OCI-LY7 (cell line): ENCODE measurements around the gene MAP2K7. TPM values are rescaled to one million over a fixed set of nuclear protein-coding genes. Genes with fewer than 3 reads are reported as not detected.

Experiments used
- BruUV-seq: library from RNA; stranded (reverse); fragments of 400-500 nt; replicated peaks from 2 replicates; lab custom pipeline; 2021; lab: Mats Ljungman, UMichigan
- CTCF ChIA-PET: fragments of 300-600 bp; sonication (Branson Sonifier 250); formaldehyde crosslinking; loops from one replicate; lab custom pipeline; 2022; ENCODE audit warnings: antibody characterized with exemption; ENCODE audit not compliant: unreplicated experiment; lab: Charles Lee
- POLR2A ChIA-PET: fragments of 300-600 bp; sonication (Branson Sonifier 250); formaldehyde crosslinking; loops from one replicate; lab custom pipeline; 2022; ENCODE audit warnings: antibody characterized with exemption; lab: Charles Lee
- DNase-seq: peaks from one replicate; pipeline ENCODE4 v3.0.0-alpha.2; 2015; ENCODE audit warnings: low spot score
- H2AFZ ChIP-seq: fragments of 200-600 bp; sonication (generic), shearing (Covaris generic); 2 replicates; pipeline ENCODE4 v1.6.1; 2014; ENCODE audit warnings: mild to moderate bottlenecking, antibody characterized with exemption, low read length, moderate library complexity
- H3K27ac ChIP-seq: fragments of 200-600 bp; sonication (generic); 2 replicates; pipeline ENCODE4 v1.5.1; 2014; ENCODE audit warnings: mixed run types, low read depth, mild to moderate bottlenecking, moderate library complexity, low read length, inconsistent platforms; ENCODE audit not compliant: poor library complexity, severe bottlenecking
- H3K36me3 ChIP-seq: fragments of 200-600 bp; sonication (generic); 2 replicates; pipeline ENCODE4 v1.6.1; 2014; ENCODE audit warnings: mild to moderate bottlenecking, antibody characterized with exemption, low read length, moderate library complexity, mixed read lengths; ENCODE audit not compliant: insufficient read depth
- H3K4me1 ChIP-seq: fragments of 200-600 bp; sonication (generic); 2 replicates; pipeline ENCODE4 v1.5.1; 2014; ENCODE audit warnings: mild to moderate bottlenecking, low read length; ENCODE audit not compliant: insufficient read depth, poor library complexity, severe bottlenecking
- H3K4me2 ChIP-seq: fragments of 200-600 bp; sonication (generic); 2 replicates; pipeline ENCODE4 v1.6.1; 2014; ENCODE audit warnings: mild to moderate bottlenecking, low read length
- H3K4me3 ChIP-seq: fragments of 200-600 bp; sonication (generic); 2 replicates; pipeline ENCODE4 v1.5.1; 2014; ENCODE audit warnings: mild to moderate bottlenecking, low read depth, low read length; ENCODE audit not compliant: poor library complexity, severe bottlenecking
- H3K79me2 ChIP-seq: fragments of 200-600 bp; sonication (generic); 2 replicates; pipeline ENCODE4 v1.6.1; 2016; ENCODE audit warnings: low read depth, mild to moderate bottlenecking, low read length, moderate library complexity, mixed read lengths; ENCODE audit not compliant: insufficient read depth
- H3K9me2 ChIP-seq: fragments of 200-600 bp; sonication (generic); 2 replicates; pipeline ENCODE4 v1.6.1; 2016; ENCODE audit warnings: mild to moderate bottlenecking, low read length, mixed read lengths; ENCODE audit not compliant: insufficient read depth
- H3K9me3 ChIP-seq: fragments of 200-600 bp; sonication (generic); 2 replicates; pipeline ENCODE4 v1.6.1; 2014; ENCODE audit warnings: mild to moderate bottlenecking, mixed run types, low read length, mixed read lengths
- H4K20me1 ChIP-seq: fragments of 200-600 bp; sonication (generic); 2 replicates; pipeline ENCODE4 v1.6.1; 2014; ENCODE audit warnings: mild to moderate bottlenecking, antibody characterized with exemption, low read length, moderate library complexity, mixed read lengths; ENCODE audit not compliant: insufficient read depth
- EZH2phosphoT487 ChIP-seq: fragments of 200-600 bp; sonication (generic); IDR thresholded peaks from 2 replicates; pipeline ENCODE4 v1.6.1; 2018; ENCODE audit warnings: low read depth, borderline replicate concordance, mild to moderate bottlenecking, mixed run types, antibody characterized with exemption, low read length, moderate library complexity, mixed read lengths
- intact Hi-C: fragments of 100-400 bp; cut with micrococcal nuclease; formaldehyde crosslinking; loops from one replicate; pipeline ENCODE4 v1.10.0; 2022; ENCODE audit not compliant: unreplicated experiment
- total RNA-seq, 2 experiments: library from RNA; depleted of rRNA in 1 of 2; stranded (reverse); fragments of >200 nt in 1 of 2; shearing (Covaris generic) in 1 of 2; gene quantifications; 2 replicates each; pipeline ENCODE4 v1.2.3, GENCODE V29; 2014 to 2022
- TF ChIP-seq, protein P1 (sequence below): fragments of 200-600 bp; sonication (generic); conservative IDR thresholded peaks from 2 replicates; pipeline ENCODE4 v1.5.1; 2014; ENCODE audit warnings: mild to moderate bottlenecking, antibody characterized with exemption, low read length, moderate library complexity, mixed read lengths

Gene MAP2K7
- total RNA-seq, 2 experiments from 2014 or later: 23.2 to 44.5 TPM

DNA sequence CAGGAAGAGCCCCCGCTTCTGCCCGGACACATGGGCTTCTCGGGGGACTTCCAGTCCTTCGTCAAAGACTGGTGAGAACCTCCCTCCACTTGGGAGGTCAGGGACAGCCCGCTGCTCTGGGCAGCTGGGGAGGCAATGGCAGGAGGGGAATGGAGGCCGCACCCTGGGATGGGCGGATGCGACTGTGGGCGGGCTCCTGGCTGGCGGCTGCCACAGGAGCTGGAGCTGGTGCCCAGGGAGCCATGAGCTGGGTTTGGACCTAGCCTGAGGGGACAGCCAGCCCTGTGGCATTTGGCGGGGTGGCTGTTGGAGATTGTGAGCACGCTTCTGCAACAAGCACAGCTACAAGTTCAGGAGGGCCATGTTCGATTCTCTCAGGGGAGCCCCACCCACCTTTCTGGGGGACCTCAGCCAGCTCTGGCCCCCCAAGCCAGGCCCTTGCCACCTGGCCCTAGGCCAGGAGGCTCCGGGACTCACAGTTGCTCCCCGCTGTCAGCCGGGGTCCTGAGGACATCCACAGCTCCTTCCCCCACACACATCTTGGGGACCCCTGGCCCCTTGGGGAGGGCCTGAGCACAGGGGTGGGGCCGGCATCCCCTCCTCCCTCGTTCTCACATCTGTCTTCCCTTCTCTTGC is 7.9 kb downstream of the MAP2K7 start:
- H3K4me2 ChIP-seq: no peak overlapping the region
- intact Hi-C loops: no loop called here
- H3K4me1 ChIP-seq: no peaks in the 10 kb centered on the region
- no TSS peak for BruUV-seq
- H2AFZ ChIP-seq: no peak overlapping the region
- H3K9me3 ChIP-seq: no peaks in the 10 kb centered on the region
- TF ChIP-seq, protein P1, sequence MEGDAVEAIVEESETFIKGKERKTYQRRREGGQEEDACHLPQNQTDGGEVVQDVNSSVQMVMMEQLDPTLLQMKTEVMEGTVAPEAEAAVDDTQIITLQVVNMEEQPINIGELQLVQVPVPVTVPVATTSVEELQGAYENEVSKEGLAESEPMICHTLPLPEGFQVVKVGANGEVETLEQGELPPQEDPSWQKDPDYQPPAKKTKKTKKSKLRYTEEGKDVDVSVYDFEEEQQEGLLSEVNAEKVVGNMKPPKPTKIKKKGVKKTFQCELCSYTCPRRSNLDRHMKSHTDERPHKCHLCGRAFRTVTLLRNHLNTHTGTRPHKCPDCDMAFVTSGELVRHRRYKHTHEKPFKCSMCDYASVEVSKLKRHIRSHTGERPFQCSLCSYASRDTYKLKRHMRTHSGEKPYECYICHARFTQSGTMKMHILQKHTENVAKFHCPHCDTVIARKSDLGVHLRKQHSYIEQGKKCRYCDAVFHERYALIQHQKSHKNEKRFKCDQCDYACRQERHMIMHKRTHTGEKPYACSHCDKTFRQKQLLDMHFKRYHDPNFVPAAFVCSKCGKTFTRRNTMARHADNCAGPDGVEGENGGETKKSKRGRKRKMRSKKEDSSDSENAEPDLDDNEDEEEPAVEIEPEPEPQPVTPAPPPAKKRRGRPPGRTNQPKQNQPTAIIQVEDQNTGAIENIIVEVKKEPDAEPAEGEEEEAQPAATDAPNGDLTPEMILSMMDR: no peak
- TF ChIP-seq EZH2phosphoT487: no peak
- POLR2A ChIA-PET: interaction anchor here (1.0 kb wide), 1 partner anchor 9 kb away, joined by 3 read pairs; no protein-coding TSS in a partner anchor
- no peaks in the 10 kb centered on the region for H3K79me2 ChIP-seq
- H4K20me1 ChIP-seq: no peaks in the 10 kb centered on the region
- H3K36me3 ChIP-seq: peaks cover 37% of the 10 kb centered on the region
- no peaks in the 10 kb centered on the region for H3K9me2 ChIP-seq
- DNase-seq: no peak
- no peak overlapping the region for H3K27ac ChIP-seq
- H3K4me3 ChIP-seq: no peak overlapping the region
- CTCF ChIA-PET: interaction anchor here (1.1 kb wide), 1 partner anchor 9 kb away, joined by 4 read pairs; the partner anchor contains the start of gene SNAPC2

DNA sequence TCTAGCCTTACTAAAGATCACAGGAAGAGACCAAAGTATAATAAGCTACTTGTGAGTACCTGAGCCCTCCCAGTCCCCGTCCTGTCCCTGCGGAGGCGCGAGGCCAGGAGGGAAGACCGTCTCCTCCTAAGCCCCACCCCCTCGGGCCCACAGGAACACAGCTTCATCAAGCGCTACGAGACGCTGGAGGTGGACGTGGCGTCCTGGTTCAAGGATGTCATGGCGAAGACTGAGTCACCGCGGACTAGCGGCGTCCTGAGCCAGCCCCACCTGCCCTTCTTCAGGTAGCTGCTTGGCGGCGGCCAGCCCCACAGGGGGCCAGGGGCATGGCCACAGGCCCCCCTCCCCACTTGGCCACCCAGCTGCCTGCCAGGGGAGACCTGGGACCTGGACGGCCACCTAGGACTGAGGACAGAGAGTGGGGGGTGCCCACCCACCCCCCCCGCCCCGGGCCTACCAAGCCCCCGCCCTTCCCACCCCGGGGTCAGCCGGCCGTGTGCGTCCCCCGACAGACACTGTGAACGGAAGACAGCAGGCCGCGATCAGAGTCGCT is 8.5 kb downstream of the MAP2K7 start:
- H3K4me1 ChIP-seq: no peaks in the 10 kb centered on the region
- CTCF ChIA-PET: interaction anchor here (1.1 kb wide), 1 partner anchor 8 kb away, joined by 4 read pairs; the partner anchor contains the start of gene SNAPC2
- TF ChIP-seq EZH2phosphoT487: no peak
- TF ChIP-seq, protein P1: no peak
- H3K9me2 ChIP-seq: no peaks in the 10 kb centered on the region
- peaks cover 35% of the 10 kb centered on the region for H3K36me3 ChIP-seq
- H3K79me2 ChIP-seq: no peaks in the 10 kb centered on the region
- H4K20me1 ChIP-seq: no peaks in the 10 kb centered on the region
- no peak overlapping the region for H2AFZ ChIP-seq
- intact Hi-C loops: no loop called here
- POLR2A ChIA-PET: interaction anchor here (1.0 kb wide), 1 partner anchor 8 kb away, joined by 3 read pairs; no protein-coding TSS in a partner anchor
- BruUV-seq: no TSS peak
- H3K4me3 ChIP-seq: no peak overlapping the region
- no peak overlapping the region for H3K4me2 ChIP-seq
- no peak overlapping the region for H3K27ac ChIP-seq
- no peak for DNase-seq
- no peaks in the 10 kb centered on the region for H3K9me3 ChIP-seq
